ENCODE data around the gene MYRIP. TPM values are rescaled to one million over a fixed set of nuclear protein-coding genes. Genes with fewer than 3 reads are reported as not detected.

The MYRIP gene
- total and polyA plus RNA-seq, 2 experiments from 2014 or later, result 1.5 to 1.8 TPM

GRCh38 chr3:39808467-39809180, 785 bp upstream of the MYRIP start:
- DNase-seq (ENCODE audit: low spot score) (peak; percentile 89), ATAC-seq (peak; percentile 51)
- H2AFZ ChIP-seq, result peak overlapping the region; percentile 100
- Mint-ChIP-seq H3K27me3 (ENCODE audit: insufficient read depth, low read depth, poor library complexity) (peaks cover 33% of the 10 kb centered on the region), H3K9me3 (peaks cover 5% of the 10 kb centered on the region; the same call in 2 of the 3 replicates), H3K4me3 (peak overlapping the region; percentile 82), H3K4me1 (peaks cover 21% of the 10 kb centered on the region), H3K27ac (no peak overlapping the region), H3K36me3 (ENCODE audit: low read depth) (no peaks in the 10 kb centered on the region; the same call in 2 of the 3 replicates)
- H3K4me1 ChIP-seq (ENCODE audit: insufficient read depth), result peaks cover 18% of the 10 kb centered on the region
- TF ChIP-seq, protein P1, sequence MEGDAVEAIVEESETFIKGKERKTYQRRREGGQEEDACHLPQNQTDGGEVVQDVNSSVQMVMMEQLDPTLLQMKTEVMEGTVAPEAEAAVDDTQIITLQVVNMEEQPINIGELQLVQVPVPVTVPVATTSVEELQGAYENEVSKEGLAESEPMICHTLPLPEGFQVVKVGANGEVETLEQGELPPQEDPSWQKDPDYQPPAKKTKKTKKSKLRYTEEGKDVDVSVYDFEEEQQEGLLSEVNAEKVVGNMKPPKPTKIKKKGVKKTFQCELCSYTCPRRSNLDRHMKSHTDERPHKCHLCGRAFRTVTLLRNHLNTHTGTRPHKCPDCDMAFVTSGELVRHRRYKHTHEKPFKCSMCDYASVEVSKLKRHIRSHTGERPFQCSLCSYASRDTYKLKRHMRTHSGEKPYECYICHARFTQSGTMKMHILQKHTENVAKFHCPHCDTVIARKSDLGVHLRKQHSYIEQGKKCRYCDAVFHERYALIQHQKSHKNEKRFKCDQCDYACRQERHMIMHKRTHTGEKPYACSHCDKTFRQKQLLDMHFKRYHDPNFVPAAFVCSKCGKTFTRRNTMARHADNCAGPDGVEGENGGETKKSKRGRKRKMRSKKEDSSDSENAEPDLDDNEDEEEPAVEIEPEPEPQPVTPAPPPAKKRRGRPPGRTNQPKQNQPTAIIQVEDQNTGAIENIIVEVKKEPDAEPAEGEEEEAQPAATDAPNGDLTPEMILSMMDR (conservative IDR thresholded peaks at IDR 0.05; ENCODE audit: low read depth in 2 of 2), result no peak
- TF ChIP-seq REST (IDR thresholded peaks at IDR 0.05; ENCODE audit: unreplicated experiment), result peak; percentile 60
- H3K36me3 ChIP-seq (ENCODE audit: insufficient read depth), result no peaks in the 10 kb centered on the region
- H3K4me2 ChIP-seq, result peak overlapping the region; percentile 94
- H3K4me3 ChIP-seq, result peak overlapping the region; percentile 89
- no peaks in the 10 kb centered on the region; the same call in none of the 2 replicates for H4K20me1 ChIP-seq (replicated peaks; ENCODE audit: insufficient read depth)
- H3K9me2 ChIP-seq (ENCODE audit: insufficient read depth), result peaks cover 6% of the 10 kb centered on the region; the same call in 1 of the 2 replicates
- peaks cover 19% of the 10 kb centered on the region; the same call in 1 of the 2 replicates for H3F3A ChIP-seq (replicated peaks; ENCODE audit: low read depth)
- peaks cover 58% of the 10 kb centered on the region for H3K27me3 ChIP-seq (ENCODE audit: insufficient read depth)
- H3K27ac ChIP-seq (ENCODE audit: low read depth), result no peak overlapping the region
- no peaks in the 10 kb centered on the region for H3K79me2 ChIP-seq (replicated peaks; ENCODE audit: insufficient read depth)

- Histone ChIP-seq H4K20me1 (replicated peaks; ENCODE audit: insufficient read depth) (no peaks in the 10 kb centered on the region; the same call in none of the 2 replicates), H3K79me2 (replicated peaks; ENCODE audit: insufficient read depth) (no peaks in the 10 kb centered on the region), H3K36me3 (ENCODE audit: insufficient read depth) (no peaks in the 10 kb centered on the region), H2AFZ (peak overlapping the region; percentile 95), H3K27ac (ENCODE audit: low read depth) (no peak overlapping the region), H3K4me2 (peak overlapping the region; percentile 93), H3K4me3 (peak overlapping the region; percentile 81), H3K27me3 (ENCODE audit: insufficient read depth) (peaks cover 58% of the 10 kb centered on the region), H3K4me1 (ENCODE audit: insufficient read depth) (peaks cover 18% of the 10 kb centered on the region), H3K9me2 (ENCODE audit: insufficient read depth) (no peaks in the 10 kb centered on the region), H3F3A (replicated peaks; ENCODE audit: low read depth) (peaks cover 19% of the 10 kb centered on the region; the same call in 1 of the 2 replicates)
- Mint-ChIP-seq H3K4me1 (peaks cover 21% of the 10 kb centered on the region), H3K9me3 (no peaks in the 10 kb centered on the region; the same call in 2 of the 3 replicates), H3K4me3 (peak overlapping the region; percentile 92), H3K27ac (no peak overlapping the region), H3K27me3 (ENCODE audit: insufficient read depth, low read depth, poor library complexity) (peaks cover 32% of the 10 kb centered on the region), H3K36me3 (ENCODE audit: low read depth) (no peaks in the 10 kb centered on the region; the same call in 2 of the 3 replicates)
- DNase-seq (ENCODE audit: low spot score), result peak; percentile 60
- ATAC-seq, result peak; percentile 39
- TF ChIP-seq NANOG (IDR thresholded peaks at IDR 0.05; ENCODE audit: borderline replicate concordance) (no peak), ZNF331 (CRISPR knock-in tag; IDR thresholded peaks at IDR 0.05; ENCODE audit: low read depth) (no peak), STAT1 (IDR thresholded peaks at IDR 0.05; ENCODE audit: unreplicated experiment) (no peak), CREB1 (CRISPR knock-in tag; IDR thresholded peaks at IDR 0.05; ENCODE audit: low read depth) (no peak), EZH2phosphoT487 (IDR thresholded peaks at IDR 0.05; ENCODE audit: unreplicated experiment) (no peak), REST (IDR thresholded peaks at IDR 0.05; ENCODE audit: unreplicated experiment) (no peak), ZNF114 (CRISPR knock-in tag; IDR thresholded peaks at IDR 0.05) (no peak)
These were observed 686 bp downstream of the MYRIP start for GRCh38 chr3:39809995-39810595.
